Measurements from ENCODE around the gene ROR2. TPM values are rescaled to one million over a fixed set of nuclear protein-coding genes. Genes with fewer than 3 reads are reported as not detected.

The ROR2 gene
- total RNA-seq, 1 experiment from 2014 or later = 2.7 TPM

DNA sequence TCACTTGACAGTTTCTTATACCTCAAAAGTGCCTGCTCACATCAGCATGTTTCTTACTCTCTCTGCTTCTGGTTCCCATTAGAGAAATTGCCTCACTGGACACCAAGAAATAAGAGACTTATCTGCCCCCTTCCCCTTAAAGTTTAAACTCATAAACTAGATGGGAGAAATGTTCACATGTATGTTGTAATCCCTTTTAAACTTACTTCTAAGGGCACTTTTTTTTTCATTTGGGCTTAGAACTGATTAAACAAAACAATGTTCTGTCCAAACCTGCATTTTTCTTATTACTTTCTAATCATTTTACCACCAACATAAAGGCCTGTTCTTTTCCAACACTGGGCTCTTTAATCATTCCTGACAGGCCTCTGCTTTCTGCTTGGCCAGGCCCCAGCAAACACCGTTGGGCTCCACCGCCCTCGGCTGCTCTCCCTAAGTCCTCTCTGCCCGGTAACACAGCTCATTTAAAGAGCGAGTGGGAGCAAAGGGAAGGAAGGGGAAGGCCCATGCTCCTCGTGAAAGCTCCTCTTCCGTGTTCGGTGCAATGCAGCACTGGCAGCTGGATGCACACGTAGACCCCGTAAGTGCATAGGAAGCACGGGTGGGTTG, 53.4 kb downstream of the ROR2 start:
- Histone ChIP-seq H2AFZ (ENCODE audit: low read length) (no peak overlapping the region), H4K91ac (ENCODE audit: insufficient read length, low read depth, low read length) (no peak overlapping the region), H3T11ph (ENCODE audit: low read length) (no peak overlapping the region), H3K56ac (ENCODE audit: insufficient read length, low read depth, low read length) (no peak overlapping the region), H2BK20ac (ENCODE audit: low read depth, low read length, poor library complexity, severe bottlenecking) (no peak overlapping the region), H3K23ac (ENCODE audit: insufficient read length, low read depth, low read length) (no peak overlapping the region), H3K9me3 (ENCODE audit: control insufficient read depth, low read depth, low read length) (no peaks in the 10 kb centered on the region), H3K4me1 (ENCODE audit: insufficient read depth, low read length) (peaks cover 10% of the 10 kb centered on the region), H3K18ac (ENCODE audit: insufficient read length, low read depth, low read length) (no peak overlapping the region), H3K4ac (ENCODE audit: low read depth, low read length) (no peak overlapping the region), H2BK120ac (ENCODE audit: low read depth, low read length, poor library complexity, severe bottlenecking) (no peak overlapping the region), H2AK5ac (ENCODE audit: insufficient read length, low read length) (no peak overlapping the region), H2BK15ac (ENCODE audit: low read depth, low read length) (no peak overlapping the region), H4K8ac (replicated peaks; ENCODE audit: insufficient read length, low read depth, low read length) (no peak overlapping the region), H4K5ac (ENCODE audit: insufficient read length, low read depth, low read length) (no peak overlapping the region), H4K20me1 (ENCODE audit: control insufficient read depth, insufficient read depth, insufficient read length) (no peaks in the 10 kb centered on the region), H3K4me2 (ENCODE audit: insufficient read depth, insufficient read length, low read length) (no peak overlapping the region), H3K23me2 (ENCODE audit: insufficient read length, low read depth, low read length, poor library complexity, severe bottlenecking) (no peaks in the 10 kb centered on the region), H3K27me3 (ENCODE audit: insufficient read depth, low read length) (no peaks in the 10 kb centered on the region), H3K14ac (ENCODE audit: insufficient read depth, low read length) (no peak overlapping the region), H2BK5ac (ENCODE audit: insufficient read length, low read length) (no peak overlapping the region), H3K79me1 (ENCODE audit: insufficient read depth, low read depth, low read length, poor library complexity, severe bottlenecking) (no peaks in the 10 kb centered on the region), H3K9ac (ENCODE audit: extremely low read depth, insufficient read length, low read length) (no peak overlapping the region), H3K27ac (ENCODE audit: insufficient read length, low read depth, low read length) (no peak overlapping the region), H2BK12ac (ENCODE audit: insufficient read length, low read depth, low read length) (no peak overlapping the region), H3K79me2 (ENCODE audit: insufficient read depth, low read length) (no peaks in the 10 kb centered on the region; the same call in 1 of the 2 replicates)
- Mint-ChIP-seq H3K9me3 (no peaks in the 10 kb centered on the region; a peak in 1 of 5 replicates), H3K27ac (no peak overlapping the region), H3K4me1 (peaks cover 25 to 29% of the 10 kb centered on the region in 2 experiments), H3K27me3 (ENCODE audit: low read depth) (peaks cover 59% of the 10 kb centered on the region), H3K4me3 (no peak overlapping the region), H3K36me3 (ENCODE audit: insufficient read depth in 1 of 3, low read depth in 3 of 3) (no peaks in the 10 kb centered on the region; a peak in 1 of 7 replicates)
- TF ChIP-seq, protein P1, sequence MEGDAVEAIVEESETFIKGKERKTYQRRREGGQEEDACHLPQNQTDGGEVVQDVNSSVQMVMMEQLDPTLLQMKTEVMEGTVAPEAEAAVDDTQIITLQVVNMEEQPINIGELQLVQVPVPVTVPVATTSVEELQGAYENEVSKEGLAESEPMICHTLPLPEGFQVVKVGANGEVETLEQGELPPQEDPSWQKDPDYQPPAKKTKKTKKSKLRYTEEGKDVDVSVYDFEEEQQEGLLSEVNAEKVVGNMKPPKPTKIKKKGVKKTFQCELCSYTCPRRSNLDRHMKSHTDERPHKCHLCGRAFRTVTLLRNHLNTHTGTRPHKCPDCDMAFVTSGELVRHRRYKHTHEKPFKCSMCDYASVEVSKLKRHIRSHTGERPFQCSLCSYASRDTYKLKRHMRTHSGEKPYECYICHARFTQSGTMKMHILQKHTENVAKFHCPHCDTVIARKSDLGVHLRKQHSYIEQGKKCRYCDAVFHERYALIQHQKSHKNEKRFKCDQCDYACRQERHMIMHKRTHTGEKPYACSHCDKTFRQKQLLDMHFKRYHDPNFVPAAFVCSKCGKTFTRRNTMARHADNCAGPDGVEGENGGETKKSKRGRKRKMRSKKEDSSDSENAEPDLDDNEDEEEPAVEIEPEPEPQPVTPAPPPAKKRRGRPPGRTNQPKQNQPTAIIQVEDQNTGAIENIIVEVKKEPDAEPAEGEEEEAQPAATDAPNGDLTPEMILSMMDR (conservative IDR thresholded peaks at IDR 0.05) = no peak
- DNase-seq = no peak
- WGBS (ENCODE audit: extremely low coverage, insufficient read length, low lambda C conversion rate) = no CpG with 5 or more reads among the region's 11 CpGs
